Measurements from ENCODE around the gene TAS2R40. TPM values are rescaled to one million over a fixed set of nuclear protein-coding genes. Genes with fewer than 3 reads are reported as not detected.
"Not testable (repeated sequence)": the region's sequence is repeated elsewhere in the genome, so short reads cannot be mapped to it uniquely, and the experiment has no call there.

The TAS2R40 gene
- total RNA-seq, 2 experiments from 2014 or later, result not detected

- CTCF ChIA-PET, result interaction anchor here (0.6 to 15.3 kb wide), 6 partner anchors 16 to 157 kb away, joined by 3 to 178 read pairs (median 5); partner anchors contain the start of gene CASP2
- Mint-ChIP-seq H3K4me3 (no peak overlapping the region), H3K27ac (no peak overlapping the region), H3K9me3 (peaks cover 23% of the 10 kb centered on the region), H3K4me1 (peaks cover 72% of the 10 kb centered on the region), H3K27me3 (no peaks in the 10 kb centered on the region), H3K36me3 (ENCODE audit: low read depth) (peaks cover 21% of the 10 kb centered on the region)
- no peak for DNase-seq
- POLR2A ChIA-PET, result interaction anchor here (0.7 to 3.2 kb wide), 2 partner anchors 31 kb away, joined by 3 to 15 read pairs; partner anchors contain the start of gene CASP2
Observed at GRCh38 chr7:143257501-143257900, 35.7 kb downstream of the TAS2R40 start.

GRCh38 chr7:143258831-143259230, 37.0 kb downstream of the TAS2R40 start:
- Mint-ChIP-seq H3K4me1 (peaks cover 70% of the 10 kb centered on the region), H3K27me3 (no peaks in the 10 kb centered on the region), H3K9me3 (peaks cover 14% of the 10 kb centered on the region), H3K27ac (peak overlapping the region; percentile 84), H3K4me3 (peak overlapping the region; percentile 40), H3K36me3 (ENCODE audit: low read depth) (peaks cover 15% of the 10 kb centered on the region)
- ChIA-PET CTCF (interaction anchor here (0.6 to 15.3 kb wide), 9 partner anchors 9 to 52 kb away, joined by 3 to 178 read pairs (median 5); partner anchors contain the start of gene CASP2), POLR2A (interaction anchor here (0.9 to 1.7 kb wide), 11 partner anchors 9 to 51 kb away, joined by 3 to 10 read pairs (median 5); partner anchors contain the start of gene CASP2)
- peak; percentile 50 for DNase-seq

GRCh38 chr7:143259765-143260164, 37.9 kb downstream of the TAS2R40 start:
- H3K4me3 Mint-ChIP-seq, result no peak overlapping the region
- ChIA-PET POLR2A (interaction anchor here (1.1 to 1.5 kb wide), 2 partner anchors 9 to 28 kb away, joined by 4 to 7 read pairs; partner anchors contain the start of gene CASP2), CTCF (interaction anchor here (0.6 to 15.3 kb wide), 4 partner anchors 19 to 120 kb away, joined by 3 to 178 read pairs (median 6); no protein-coding TSS in a partner anchor)
- no peaks in the 10 kb centered on the region for H3K27me3 Mint-ChIP-seq
- H3K4me1 Mint-ChIP-seq, result peaks cover 69% of the 10 kb centered on the region
- peak overlapping the region; percentile 84 for H3K27ac Mint-ChIP-seq
- peaks cover 17% of the 10 kb centered on the region for H3K36me3 Mint-ChIP-seq (ENCODE audit: low read depth)
- H3K9me3 Mint-ChIP-seq, result peaks cover 8% of the 10 kb centered on the region
- no peak for DNase-seq

- Mint-ChIP-seq H3K27ac (peak overlapping the region; percentile 50), H3K4me1 (peaks cover 68% of the 10 kb centered on the region), H3K9me3 (peaks cover 5% of the 10 kb centered on the region), H3K36me3 (ENCODE audit: low read depth) (peaks cover 33% of the 10 kb centered on the region), H3K27me3 (no peaks in the 10 kb centered on the region), H3K4me3 (peak overlapping the region; percentile 42)
- ChIA-PET CTCF (interaction anchor here (15.3 kb wide), 1 partner anchor 21 kb away, joined by 178 read pairs; no protein-coding TSS in a partner anchor), POLR2A (interaction anchor here (4.4 to 5.8 kb wide), 2 partner anchors 18 kb away, joined by 51 to 56 read pairs; no protein-coding TSS in a partner anchor)
- DNase-seq, result no peak
Observed at GRCh38 chr7:143261901-143262300, 40.1 kb downstream of the TAS2R40 start.

GRCh38 chr7:143263266-143264195, 41.7 kb downstream of the TAS2R40 start, which contains the start of gene GSTK1:
GSTK1 (plus strand) TSS chr7:143263441; CDS start chr7:143263514, 73 bp downstream.
- Mint-ChIP-seq H3K36me3 (ENCODE audit: low read depth) (peaks cover 50% of the 10 kb centered on the region), H3K4me3 (peak within 1 kb of the TSS; percentile 97), H3K9me3 (peaks cover 5% of the 10 kb centered on the region), H3K27ac (peak within 1 kb of the TSS; percentile 87), H3K27me3 (no peaks in the 10 kb centered on the region), H3K4me1 (peaks cover 73% of the 10 kb centered on the region)
- peak; percentile 86 for DNase-seq
- ChIA-PET POLR2A (interaction anchor here (0.8 to 5.8 kb wide), 21 partner anchors 9 to 466 kb away, joined by 3 to 56 read pairs (median 11); partner anchors contain the start of genes CASP2 and ZYX), CTCF (interaction anchor here (0.6 to 15.3 kb wide), 20 partner anchors 10 to 695 kb away, joined by 3 to 178 read pairs (median 5); partner anchors contain the start of gene CASP2)

GRCh38 chr7:143264196-143264568, 42.3 kb downstream of the TAS2R40 start:
- Mint-ChIP-seq H3K4me1 (peaks cover 73% of the 10 kb centered on the region), H3K4me3 (peak overlapping the region; percentile 97), H3K27ac (peak overlapping the region; percentile 87), H3K36me3 (ENCODE audit: low read depth) (peaks cover 56% of the 10 kb centered on the region)
- not testable (repeated sequence) for H3K9me3 Mint-ChIP-seq, DNase-seq, H3K27me3 Mint-ChIP-seq
- POLR2A ChIA-PET, result interaction anchor here (0.7 to 5.8 kb wide), 18 partner anchors 9 to 467 kb away, joined by 3 to 56 read pairs (median 14); partner anchors contain the start of genes CASP2 and ZYX
- CTCF ChIA-PET, result interaction anchor here (0.6 to 15.3 kb wide), 13 partner anchors 9 to 115 kb away, joined by 3 to 178 read pairs (median 5); partner anchors contain the start of gene CASP2

- Mint-ChIP-seq H3K4me1 (peaks cover 72% of the 10 kb centered on the region), H3K27me3 (no peaks in the 10 kb centered on the region), H3K9me3 (peaks cover 5% of the 10 kb centered on the region), H3K4me3 (peak overlapping the region; percentile 97), H3K27ac (peak overlapping the region; percentile 87), H3K36me3 (ENCODE audit: low read depth) (peaks cover 66% of the 10 kb centered on the region)
- ChIA-PET CTCF (interaction anchor here (0.7 to 15.3 kb wide), 10 partner anchors 10 to 36 kb away, joined by 3 to 178 read pairs (median 4); no protein-coding TSS in a partner anchor), POLR2A (interaction anchor here (0.7 to 5.8 kb wide), 13 partner anchors 10 to 115 kb away, joined by 3 to 56 read pairs (median 23); partner anchors contain the start of genes CASP2 and ZYX)
- DNase-seq, result no peak
Observed at GRCh38 chr7:143265017-143265693, 43.3 kb downstream of the TAS2R40 start.

- no peak overlapping the region for H3K4me3 Mint-ChIP-seq
- no peaks in the 10 kb centered on the region for H3K9me3 Mint-ChIP-seq
- peaks cover 72% of the 10 kb centered on the region for H3K36me3 Mint-ChIP-seq (ENCODE audit: low read depth)
- H3K27ac Mint-ChIP-seq, result no peak overlapping the region
- ChIA-PET CTCF (interaction anchor here (15.3 kb wide), 1 partner anchor 28 kb away, joined by 178 read pairs; no protein-coding TSS in a partner anchor), POLR2A (interaction anchor here (0.7 to 1.6 kb wide), 6 partner anchors 9 to 35 kb away, joined by 3 to 6 read pairs (median 4); partner anchors contain the start of gene CASP2)
- no peaks in the 10 kb centered on the region for H3K27me3 Mint-ChIP-seq
- peaks cover 59% of the 10 kb centered on the region for H3K4me1 Mint-ChIP-seq
- no peak for DNase-seq
Observed at GRCh38 chr7:143269251-143269650, 47.4 kb downstream of the TAS2R40 start.

GRCh38 chr7:143271240-143271639, 49.4 kb downstream of the TAS2R40 start:
- H3K36me3 Mint-ChIP-seq (ENCODE audit: low read depth), result peaks cover 54% of the 10 kb centered on the region
- no peaks in the 10 kb centered on the region for H3K27me3 Mint-ChIP-seq
- no peak overlapping the region for H3K27ac Mint-ChIP-seq
- ChIA-PET CTCF (interaction anchor here (1.6 to 5.9 kb wide), 2 partner anchors 9 to 31 kb away, joined by 4 to 27 read pairs; no protein-coding TSS in a partner anchor), POLR2A (no interaction called here)
- H3K4me1 Mint-ChIP-seq, result peaks cover 40% of the 10 kb centered on the region
- H3K4me3 Mint-ChIP-seq, result no peak overlapping the region
- DNase-seq, result no peak
- H3K9me3 Mint-ChIP-seq, result no peaks in the 10 kb centered on the region

All from activated CD4-positive, alpha-beta memory T cell treated with anti-CD3 and anti-CD28 coated beads, Interleukin-2, amount 10 ng/mL, durations not matched to agents 7 days and 5 days (primary cell).